Measurements from ENCODE around the gene HSPA1A.
"Not testable (repeated sequence)": the region's sequence is repeated elsewhere in the genome, so short reads cannot be mapped to it uniquely, and the experiment has no call there.

The HSPA1A gene

DNA sequence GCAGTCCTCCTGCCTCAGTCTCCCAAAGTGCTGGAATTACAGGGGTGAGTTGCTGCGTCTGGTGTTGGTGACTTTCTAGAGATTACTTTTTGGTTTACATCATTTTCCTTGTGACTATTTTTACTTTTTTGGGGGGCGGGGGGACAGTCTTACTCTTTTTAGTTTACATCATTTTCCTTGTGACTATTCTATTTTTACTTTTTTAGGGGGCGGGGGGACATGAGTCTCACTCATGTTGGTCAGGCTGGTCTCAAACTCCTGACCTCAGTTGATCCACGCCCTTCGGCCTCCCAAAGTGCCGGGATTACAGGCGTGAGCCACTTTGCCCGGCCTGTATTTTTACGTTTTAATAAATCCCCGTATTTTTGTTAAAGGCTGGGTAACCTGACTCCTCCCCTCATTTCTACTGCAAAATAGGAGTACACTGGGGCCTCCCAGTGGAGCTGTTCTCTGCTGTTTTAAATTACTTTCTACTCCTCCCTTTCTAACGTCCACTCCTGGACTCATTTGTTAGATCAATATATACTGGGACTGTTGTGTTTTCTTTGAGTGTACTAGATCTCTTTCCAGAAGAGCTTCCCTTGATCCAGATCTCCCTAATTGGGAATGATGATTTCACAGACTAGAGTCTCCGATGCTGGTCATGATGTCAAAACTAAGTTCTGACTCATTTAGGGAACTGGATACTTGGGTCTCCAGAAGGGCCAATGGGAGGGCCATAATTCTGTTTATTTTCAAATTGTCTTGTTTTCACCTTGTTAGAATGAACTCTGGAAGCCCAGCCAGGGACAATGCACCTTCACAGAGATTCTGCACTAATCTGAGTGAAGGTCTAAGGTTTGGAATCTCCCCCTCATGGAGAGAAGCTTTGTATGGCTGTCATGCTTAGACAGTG lies 21.4 kb downstream of the HSPA1A start:
- no peak for ATAC-seq

DNA sequence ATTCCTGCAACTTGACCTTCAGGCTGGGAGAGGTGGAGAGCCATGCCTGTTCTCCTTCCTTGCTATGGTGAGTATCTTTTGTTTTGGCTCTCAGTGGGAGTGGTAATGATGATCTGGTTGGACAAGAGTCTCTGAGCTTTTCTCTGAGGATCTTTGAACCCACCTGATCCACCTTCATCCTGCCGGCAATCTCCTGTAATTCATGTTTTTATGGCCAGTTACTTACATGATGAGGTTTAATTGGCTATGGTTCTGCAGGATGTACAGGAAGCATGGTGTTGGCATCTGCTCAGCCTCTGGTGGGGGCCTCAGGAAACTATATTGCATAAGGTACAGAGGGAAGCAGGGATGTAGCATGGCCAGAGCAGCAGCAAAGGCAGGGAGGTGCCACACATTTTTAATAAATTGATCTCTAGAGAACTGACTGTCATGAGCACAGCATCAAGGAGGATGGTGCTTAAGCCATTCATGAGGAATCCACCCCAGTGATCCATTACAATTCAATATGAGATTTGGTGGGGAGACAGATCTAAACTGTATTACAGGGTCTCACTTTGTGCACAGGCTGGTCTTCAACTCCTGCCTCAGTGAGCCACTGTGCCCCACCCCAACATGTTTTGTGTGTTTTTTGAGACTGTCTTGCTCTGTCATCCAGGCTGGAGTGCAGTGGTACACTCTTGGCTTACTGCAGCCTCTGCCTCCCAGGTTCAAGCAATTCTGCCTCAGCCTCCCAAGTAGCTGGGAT lies 22.2 kb downstream of the HSPA1A start:
- ATAC-seq, result no peak

DNA sequence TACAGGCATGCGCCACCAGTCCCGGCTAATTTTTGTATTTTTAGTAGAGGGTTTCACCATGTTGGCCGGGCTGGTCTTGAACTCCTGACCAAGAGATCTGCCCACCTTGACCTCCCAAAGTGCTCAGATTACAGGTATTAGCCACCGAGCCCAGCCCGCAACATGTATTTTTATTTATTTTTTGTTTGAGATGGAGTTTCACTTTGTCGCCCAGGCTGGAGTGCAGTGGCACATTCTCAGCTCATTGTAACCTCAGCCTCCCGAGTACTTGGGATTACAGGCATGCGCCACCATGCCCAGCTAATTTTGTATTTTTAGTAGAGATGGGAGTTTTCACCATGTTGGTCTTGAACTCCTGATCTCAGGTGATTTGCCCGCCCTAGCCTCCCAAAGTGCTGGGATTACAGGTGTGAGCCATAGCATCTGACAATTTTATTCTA lies 22.8 kb downstream of the HSPA1A start:
- ATAC-seq, result not testable (repeated sequence)

DNA sequence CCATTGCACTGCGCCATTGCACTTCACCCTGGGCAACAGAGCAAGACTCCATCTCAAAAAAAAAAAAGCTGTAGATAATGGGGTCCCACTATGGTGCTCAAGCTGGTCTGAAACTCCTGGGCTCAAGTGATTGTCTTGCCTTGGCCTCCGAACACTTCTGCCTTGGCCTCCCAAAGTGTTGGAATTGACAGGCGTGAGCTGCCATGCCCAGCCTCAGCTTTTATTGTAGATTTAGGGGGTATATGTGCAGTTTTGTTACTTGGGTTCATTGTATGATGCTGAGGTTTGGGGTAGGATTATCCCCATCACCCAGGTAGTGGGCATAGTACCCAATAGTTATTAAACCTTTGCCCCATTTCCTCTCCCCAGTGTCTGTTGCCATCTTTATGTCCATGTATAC lies 23.6 kb downstream of the HSPA1A start:
- no peak for ATAC-seq

DNA sequence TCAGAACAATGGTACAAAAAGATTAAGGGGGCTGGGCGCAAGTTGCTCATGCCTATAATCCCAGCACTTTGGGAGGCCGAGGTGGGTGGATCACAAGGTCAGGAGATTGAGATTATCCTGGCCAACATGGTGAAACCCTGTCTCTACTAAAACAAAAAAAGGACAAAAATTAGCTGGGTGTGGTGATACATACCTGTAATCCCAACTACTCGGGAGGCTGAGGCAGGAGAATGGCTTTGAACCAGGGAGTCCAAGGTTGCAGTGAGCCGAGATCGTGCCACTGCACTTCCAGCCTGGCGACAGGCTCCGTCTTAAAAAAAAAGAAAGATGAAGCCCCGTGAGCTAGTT lies 24.4 kb downstream of the HSPA1A start:
- ATAC-seq, result not testable (repeated sequence)

DNA sequence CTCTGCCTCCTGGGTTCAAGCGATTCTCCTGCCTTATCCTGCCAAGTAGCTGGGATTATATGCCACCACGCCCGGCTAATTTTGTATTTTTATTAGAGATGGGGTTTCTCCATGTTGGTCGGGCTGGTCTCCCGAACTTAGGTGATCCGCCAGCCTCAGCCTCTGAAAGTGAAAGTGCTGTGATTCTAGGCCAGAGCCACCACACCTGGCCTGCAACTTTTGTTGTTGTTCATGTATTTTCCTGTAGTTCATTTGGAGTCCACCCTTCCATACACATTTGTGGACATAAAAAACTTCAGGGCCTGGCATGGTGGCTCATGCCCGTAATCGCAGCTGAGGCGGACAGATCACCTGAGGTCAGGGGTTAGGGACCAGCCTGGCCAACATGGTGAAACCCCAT lies 26.7 kb downstream of the HSPA1A start:
- no peak for ATAC-seq

DNA sequence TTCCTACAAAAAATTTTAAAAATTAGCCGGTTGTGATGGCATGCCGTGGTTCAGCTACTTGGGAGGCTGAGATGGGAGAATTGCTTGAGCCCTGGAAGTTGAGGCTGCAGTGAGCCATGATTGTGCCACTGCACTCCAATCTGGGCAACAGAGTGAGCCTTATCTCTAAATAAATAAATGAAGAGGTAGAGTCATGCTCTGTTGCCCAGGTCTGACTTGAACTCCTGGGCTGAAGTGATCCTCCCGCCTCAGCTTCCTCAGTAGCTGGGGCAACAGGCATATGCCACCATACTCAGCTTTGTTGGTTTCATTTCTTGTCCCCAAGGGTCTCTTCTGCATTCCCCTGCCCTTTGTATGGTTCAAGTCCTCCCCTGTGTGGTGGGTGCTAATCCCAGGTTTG lies 29.2 kb downstream of the HSPA1A start:
- no peak for ATAC-seq

DNA sequence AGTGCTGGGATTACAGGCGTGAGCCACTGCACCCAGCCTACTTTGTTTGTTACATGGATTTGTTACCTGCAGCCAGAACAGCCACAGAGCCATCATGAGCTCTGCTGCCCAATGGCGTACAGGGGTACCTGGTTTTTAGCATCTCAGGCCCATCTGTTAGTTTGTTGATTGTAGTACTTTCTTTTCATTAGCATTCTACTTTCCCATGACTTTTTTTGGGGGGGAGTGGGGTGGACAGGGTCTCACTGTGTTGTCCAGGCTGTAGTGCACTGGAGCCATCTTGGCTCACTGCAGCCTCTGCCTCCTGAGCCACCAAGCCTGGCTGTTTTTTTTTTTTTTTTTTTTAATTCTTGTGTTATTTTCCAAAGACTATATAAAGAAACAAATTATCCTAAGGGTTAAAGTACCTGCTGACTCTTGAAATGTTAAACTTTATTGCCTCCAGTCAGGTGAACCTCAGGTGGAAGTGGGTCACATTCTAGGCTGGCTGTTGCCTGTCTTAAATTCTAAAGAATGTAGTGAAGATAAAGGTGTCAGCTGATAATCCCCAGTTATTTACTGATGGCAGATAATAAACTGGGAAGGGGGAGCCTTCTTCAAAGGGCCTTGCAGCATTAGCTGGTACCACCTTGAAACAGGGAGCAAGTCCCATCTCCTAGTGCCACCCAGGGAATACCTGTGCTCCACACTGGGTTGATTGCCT lies 32.1 kb downstream of the HSPA1A start:
- no peak for ATAC-seq

DNA sequence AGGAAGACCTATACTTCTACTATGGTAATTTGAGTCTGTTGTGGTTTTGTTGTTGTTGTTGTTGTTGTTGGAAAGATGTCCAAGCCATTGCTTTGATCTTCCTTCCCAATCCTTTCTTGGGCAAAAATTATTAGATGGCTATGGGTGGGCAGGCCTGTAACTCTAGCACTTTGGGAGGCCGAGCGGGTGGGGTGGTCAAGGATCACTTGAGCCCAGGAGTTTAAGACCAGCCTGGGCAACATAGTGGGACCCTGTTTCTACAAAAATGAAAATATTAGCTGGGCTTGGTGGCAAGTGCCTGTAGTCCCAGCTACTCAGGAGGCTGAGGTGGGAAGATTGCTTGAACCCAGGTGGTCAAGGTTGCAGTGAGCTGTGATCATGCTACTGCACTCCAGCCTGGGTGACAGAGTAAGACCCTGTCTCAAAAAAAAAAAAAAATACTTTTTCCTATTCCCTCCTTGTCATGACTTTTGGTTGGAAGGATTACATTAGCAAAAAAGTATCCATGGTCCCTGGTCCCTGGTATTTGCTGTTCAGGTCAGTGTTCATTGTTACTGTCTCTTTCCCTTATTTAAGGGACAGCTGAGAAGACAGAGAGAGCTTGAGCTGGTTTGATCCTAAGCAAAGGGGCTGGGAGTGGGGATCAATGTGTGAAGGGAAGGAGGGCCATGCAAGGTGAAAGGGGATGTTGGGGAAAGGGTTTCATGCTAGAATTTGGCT lies 35.6 kb downstream of the HSPA1A start:
- ATAC-seq, result no peak

DNA sequence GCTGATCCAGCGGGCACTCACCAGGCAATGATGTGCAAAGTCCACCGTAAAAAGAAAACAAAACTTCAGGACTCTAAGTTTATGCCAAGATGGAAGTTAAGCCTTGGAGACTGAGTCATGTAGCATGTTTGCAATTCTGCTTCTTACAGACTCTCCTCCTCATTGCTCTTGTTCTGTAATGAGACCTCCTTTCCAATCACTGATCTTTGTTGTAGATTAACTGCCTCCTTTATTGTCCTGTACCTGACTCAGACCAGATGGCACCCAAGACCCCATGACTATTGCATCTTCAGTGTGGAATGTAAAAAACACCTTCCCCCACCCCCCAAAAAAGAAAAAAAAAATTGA lies 36.1 kb downstream of the HSPA1A start:
- no peak for ATAC-seq

DNA sequence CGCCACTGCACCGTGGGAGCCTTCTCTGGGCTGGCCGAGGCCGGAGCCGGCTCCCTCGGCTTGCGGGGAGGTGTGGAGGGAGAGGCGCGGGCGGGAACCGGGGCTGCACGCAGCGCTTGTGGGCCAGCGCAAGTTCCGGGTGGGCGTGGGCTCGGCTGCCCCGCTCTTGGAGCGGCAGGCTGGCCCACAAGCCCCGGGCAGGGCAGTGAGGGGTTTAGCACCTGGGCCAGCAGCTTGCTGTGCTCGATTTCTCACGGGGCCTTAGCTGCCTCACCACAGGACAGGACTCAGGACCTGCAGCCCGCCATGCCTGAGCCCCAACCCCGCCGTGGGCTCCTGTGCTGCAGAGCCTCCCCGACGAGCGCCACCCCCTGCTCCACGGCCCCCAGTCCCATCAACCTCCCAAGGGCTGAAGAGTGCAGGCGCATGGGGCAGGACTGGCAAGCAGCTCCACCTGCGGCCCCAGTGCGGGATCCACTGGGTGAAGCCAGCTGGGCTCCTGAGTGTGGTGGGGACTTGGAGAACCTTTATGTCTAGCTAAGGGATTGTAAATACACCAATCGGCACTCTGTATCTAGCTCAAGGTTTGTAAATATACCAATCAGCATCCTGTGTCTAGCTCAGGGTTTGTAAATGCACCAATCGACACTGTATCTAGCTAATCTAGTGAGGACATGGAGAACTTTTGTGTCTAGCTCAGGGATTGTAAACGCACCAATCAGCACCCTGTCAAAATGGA lies 36.8 kb downstream of the HSPA1A start:
- ATAC-seq, result not testable (repeated sequence)

DNA sequence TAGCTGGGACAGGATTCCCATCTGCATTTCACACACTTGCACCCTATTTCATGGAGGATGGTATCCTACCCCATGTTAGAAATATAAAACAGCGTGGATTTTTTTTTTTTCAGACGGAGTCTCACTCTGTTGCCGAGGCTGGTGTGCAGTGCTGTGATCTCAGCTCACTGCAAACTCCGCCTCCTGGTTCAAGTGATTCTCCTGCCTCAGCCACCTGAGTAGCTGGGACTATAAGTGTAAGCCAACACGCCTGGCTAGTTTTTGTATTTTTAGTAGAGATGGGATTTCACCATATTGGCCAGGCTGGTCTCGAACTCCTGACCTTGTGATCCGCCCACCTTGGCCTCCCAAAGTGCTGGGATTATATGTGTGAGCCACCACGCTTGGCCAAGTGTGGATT lies 42.4 kb downstream of the HSPA1A start:
- not testable (repeated sequence) for ATAC-seq

DNA sequence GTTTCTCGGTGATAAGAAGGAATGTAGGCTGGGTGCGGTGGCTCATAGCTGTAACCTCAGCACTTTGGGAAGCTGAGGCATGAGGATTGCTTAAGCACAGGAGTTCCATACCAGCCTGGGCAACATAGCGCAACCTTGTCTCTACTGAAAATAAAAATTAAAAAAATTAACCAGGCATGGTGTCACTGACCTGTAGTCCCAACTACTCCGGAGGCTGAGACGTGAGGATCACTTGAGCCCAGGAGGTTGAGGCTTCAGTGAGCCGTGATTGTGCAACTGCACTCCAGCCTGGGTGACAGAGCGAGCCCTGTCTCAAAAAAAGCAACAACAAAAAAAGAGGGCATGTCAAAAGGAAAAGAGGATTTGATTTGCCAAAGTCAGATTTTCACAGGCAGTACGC lies 43.4 kb downstream of the HSPA1A start:
- no peak for ATAC-seq

DNA sequence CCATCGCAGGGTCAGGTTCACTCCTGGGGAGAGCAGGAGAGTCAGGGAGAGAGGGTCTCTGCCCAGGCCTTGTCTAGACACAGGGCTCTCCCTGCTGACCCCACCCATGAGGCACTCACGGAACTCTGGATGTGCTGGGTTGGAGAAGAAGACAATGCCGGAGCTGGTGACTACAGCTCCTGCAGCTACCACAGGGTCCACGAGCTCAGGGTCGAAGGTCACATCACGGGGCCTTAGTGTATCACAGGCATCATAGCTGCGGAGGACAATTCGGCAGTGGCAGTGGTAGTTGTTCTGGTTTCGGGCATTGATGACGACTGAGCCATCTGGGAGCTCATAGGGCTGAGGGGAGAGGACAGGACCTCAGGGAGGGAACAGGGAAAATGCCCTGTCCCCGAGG lies 44.6 kb downstream of the HSPA1A start:
- ATAC-seq, result no peak

DNA sequence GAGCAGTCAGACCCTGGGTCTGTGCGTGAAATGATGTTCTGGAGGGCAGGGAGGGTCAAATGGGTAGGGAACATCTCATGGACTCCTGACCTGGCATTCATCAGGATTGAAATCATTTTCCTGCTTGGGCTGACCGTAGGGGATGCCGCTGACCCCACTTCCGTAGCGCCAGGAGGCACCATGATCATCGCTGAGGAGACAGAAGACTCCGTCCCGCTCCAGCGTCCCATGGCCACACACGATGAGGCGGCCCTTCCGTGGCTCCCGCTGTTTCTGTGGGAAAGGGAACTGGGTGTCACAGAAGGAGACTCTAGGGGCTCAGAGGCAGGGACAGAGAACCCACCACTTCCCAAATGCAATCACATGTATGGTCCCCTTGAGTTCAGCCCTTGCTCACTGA lies 45.0 kb downstream of the HSPA1A start:
- ATAC-seq, result no peak

DNA sequence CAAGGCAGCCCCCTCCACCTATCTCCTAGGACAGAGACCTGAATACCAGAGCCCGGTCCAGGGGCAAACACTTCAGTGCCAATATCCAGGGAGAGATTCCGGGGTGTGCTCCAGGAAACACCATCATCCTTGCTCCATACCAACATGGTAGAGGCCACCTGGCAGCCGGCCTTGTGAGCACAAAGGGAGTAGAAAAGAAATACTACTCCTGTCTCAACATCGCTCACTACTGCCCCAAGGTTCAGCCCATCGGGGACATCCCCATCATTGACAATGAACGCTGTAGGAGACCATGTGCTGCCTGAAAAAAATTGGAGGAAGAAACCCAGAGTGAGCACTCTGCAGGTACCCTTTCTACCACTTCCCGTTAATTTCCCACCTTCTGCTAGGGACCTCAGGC lies 45.8 kb downstream of the HSPA1A start:
- no peak for ATAC-seq

DNA sequence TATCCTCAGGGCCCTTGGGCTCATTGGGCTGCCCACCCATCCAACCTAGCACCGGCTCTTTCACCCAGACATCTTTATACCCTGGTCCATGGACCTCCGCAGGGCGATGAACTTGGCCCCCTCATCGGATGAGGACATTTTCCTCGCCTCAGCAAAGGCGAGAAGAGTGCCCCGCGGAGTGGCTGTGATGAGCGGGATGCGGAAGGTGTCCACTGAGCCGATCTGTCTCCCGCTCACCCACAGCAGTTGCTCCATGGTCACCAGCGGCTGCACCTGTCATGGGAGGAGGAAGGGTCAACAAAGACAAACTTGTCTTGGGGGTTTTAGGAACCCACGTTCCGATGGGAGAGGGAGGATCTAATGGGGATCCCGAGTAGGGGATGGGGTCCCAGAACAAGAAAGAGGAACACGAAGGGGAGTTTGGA lies 46.6 kb downstream of the HSPA1A start:
- ATAC-seq, result no peak

DNA sequence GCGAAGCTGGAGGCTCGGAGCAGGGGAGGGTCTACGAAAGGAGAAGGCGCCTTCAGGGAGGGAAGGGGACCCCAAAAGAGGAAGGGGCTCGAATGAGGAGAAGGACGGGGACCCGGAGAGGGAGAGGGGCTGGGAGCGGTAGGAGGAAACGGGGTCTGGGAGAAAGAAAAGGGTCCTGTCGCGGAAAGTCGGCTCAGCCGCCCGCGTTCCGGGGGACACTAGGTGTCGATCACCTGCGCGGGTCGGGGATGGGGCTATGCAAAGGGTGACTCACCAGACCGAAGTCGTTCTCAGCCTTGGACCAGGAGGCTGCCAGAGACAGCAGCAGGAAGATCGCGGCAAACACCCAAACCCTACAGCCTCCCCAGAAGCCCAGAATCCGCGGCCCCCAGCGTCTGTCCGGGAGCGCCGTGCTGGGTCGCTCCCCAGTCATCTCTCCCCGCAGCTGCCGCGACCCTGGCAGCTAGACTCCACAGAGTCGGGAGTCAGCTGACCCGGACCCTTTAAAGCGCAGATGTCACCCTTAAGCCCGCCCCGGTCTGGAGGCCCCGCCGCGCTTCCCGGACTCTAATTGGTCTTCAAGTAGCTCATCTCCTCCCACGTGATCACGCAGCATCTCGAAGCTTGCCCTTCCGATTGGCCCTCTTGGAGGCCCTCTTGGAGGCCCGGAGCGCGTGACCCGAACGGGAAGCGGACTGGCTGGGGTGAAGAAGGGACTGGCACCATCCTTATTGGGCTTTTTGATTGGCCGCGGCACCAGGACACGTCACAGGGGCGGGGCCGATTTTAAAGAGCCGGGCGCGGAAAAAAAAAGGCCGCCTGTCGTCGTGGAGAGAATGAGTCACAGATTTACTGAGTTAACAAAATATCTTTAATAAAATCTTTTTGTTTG lies 47.2 kb downstream of the HSPA1A start, which contains the start of gene NEU1:
NEU1 (minus strand) TSS at position 478 of the 892 bp plus-strand sequence; CDS start at position 433, 45 bp downstream.
- ATAC-seq, result peak; percentile 97 to 98

DNA sequence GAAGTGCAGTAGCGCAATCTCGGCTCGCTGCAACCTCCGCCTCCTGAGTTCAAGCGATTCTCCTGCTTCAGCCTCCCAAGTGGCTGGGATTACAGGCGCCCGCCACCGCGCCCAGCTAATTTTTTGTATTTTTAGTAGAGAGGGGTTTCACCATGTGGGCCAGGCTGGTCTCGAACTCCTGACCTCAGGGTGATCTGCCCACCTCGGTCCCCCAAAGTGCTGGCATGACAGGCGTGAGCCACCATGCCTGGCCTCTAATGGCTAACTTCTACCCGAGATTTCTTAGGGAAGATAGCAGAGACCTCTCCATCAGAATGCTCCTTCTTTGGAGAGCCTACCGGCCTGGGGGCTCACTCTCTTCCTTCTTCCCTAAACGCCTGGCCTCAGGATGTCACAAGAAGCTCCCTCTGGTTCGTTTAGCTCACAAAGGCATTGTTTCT lies 48.8 kb downstream of the HSPA1A start:
- not testable (repeated sequence) for ATAC-seq

DNA sequence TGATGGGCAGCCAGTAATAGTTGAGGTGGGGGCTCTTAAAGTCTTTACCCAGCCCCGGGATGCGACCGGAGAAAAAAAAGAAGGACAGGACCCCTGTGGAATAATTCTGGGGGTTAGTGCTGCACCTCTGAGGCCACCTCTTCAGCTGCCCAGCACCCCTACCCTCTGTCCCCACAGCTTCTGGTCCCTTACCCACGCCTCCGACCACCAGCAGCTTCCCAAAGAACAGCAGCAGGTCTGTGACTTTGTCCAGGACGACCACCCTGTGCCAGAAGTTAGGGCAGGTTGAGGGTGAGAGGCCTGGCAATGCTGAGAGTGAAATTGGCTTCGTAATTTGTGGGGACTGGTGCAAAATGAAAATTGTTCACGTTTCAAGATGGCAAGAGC lies 49.5 kb downstream of the HSPA1A start:
- no peak for ATAC-seq
